Astrocyte (in vitro differentiated cells and primary cell): ENCODE measurements around the gene SH3BGRL. TPM values are rescaled to one million over a fixed set of nuclear protein-coding genes. Genes with fewer than 3 reads are reported as not detected.

Source experiments
- DNase-seq: peaks from one replicate; pipeline ENCODE4 v3.0.0-alpha.2; 2010; ENCODE audit warnings: low read depth
- FAIRE-seq: peaks from 2 replicates; lab custom pipeline; 2011; peaks lifted over from hg19 to GRCh38; lab: Jason Lieb, UNC
- H2AFZ ChIP-seq: 2 replicates; pipeline ENCODE4 v1.6.0; 2012; ENCODE audit warnings: low read depth, low read length, inconsistent platforms
- H3K27ac ChIP-seq: 2 replicates; pipeline ENCODE4 v1.5.1; 2011; ENCODE audit warnings: low read depth, low read length, inconsistent platforms
- H3K27me3 ChIP-seq: 2 replicates; pipeline ENCODE4 v1.6.0; 2011; ENCODE audit warnings: low read length, inconsistent platforms; ENCODE audit not compliant: insufficient read depth
- H3K36me3 ChIP-seq: 2 replicates; pipeline ENCODE4 v1.5.1; 2011; ENCODE audit warnings: low read length, inconsistent platforms; ENCODE audit not compliant: insufficient read depth
- H3K4me1 ChIP-seq: 2 replicates; pipeline ENCODE4 v1.5.1; 2011; ENCODE audit warnings: low read length, inconsistent platforms; ENCODE audit not compliant: insufficient read depth
- H3K4me2 ChIP-seq: 2 replicates; pipeline ENCODE4 v1.6.0; 2012; ENCODE audit warnings: low read length, inconsistent platforms
- H3K4me3 ChIP-seq: 2 replicates; pipeline ENCODE4 v1.5.1; 2011; ENCODE audit warnings: low read depth, mild to moderate bottlenecking, low read length, inconsistent platforms; ENCODE audit not compliant: insufficient read depth
- H3K79me2 ChIP-seq: 2 replicates; pipeline ENCODE4 v1.6.0; 2012; ENCODE audit warnings: mild to moderate bottlenecking, low read length, inconsistent platforms; ENCODE audit not compliant: insufficient read depth
- H3K9ac ChIP-seq: 2 replicates; pipeline ENCODE4 v1.6.0; 2012; ENCODE audit warnings: mild to moderate bottlenecking, low read length, inconsistent platforms
- H3K9me3 ChIP-seq: 2 replicates; pipeline ENCODE4 v1.5.1; 2012; ENCODE audit warnings: low read depth, mild to moderate bottlenecking, low read length, inconsistent platforms; ENCODE audit not compliant: insufficient read depth
- H4K20me1 ChIP-seq: 2 replicates; pipeline ENCODE4 v1.6.0; 2012; ENCODE audit warnings: low read length, inconsistent platforms; ENCODE audit not compliant: insufficient read depth
- H3K27ac Mint-ChIP-seq: one replicate; pipeline ENCODE4 v1.8.0; 2021; ENCODE audit warnings: mild to moderate bottlenecking, mixed read lengths; ENCODE audit not compliant: unreplicated experiment
- H3K27me3 Mint-ChIP-seq: one replicate; pipeline ENCODE4 v1.8.0; 2021; ENCODE audit warnings: low read depth, mixed read lengths; ENCODE audit not compliant: unreplicated experiment
- H3K36me3 Mint-ChIP-seq: one replicate; pipeline ENCODE4 v1.8.0; 2021; ENCODE audit warnings: low read depth, mixed read lengths; ENCODE audit not compliant: unreplicated experiment
- H3K4me1 Mint-ChIP-seq: one replicate; pipeline ENCODE4 v1.8.0; 2021; ENCODE audit warnings: low read depth, mixed read lengths; ENCODE audit not compliant: unreplicated experiment
- H3K4me3 Mint-ChIP-seq: one replicate; pipeline ENCODE4 v1.8.0; 2021; ENCODE audit warnings: mild to moderate bottlenecking, moderate library complexity, mixed read lengths; ENCODE audit not compliant: unreplicated experiment
- H3K9me3 Mint-ChIP-seq: one replicate; pipeline ENCODE4 v1.8.0; 2021; ENCODE audit warnings: mild to moderate bottlenecking, mixed read lengths; ENCODE audit not compliant: unreplicated experiment
- EZH2 ChIP-seq: IDR thresholded peaks from 2 replicates; pipeline ENCODE4 v1.6.1; 2012; ENCODE audit warnings: mild to moderate bottlenecking, low read length, inconsistent platforms; ENCODE audit not compliant: insufficient read depth
- total RNA-seq: library from RNA; stranded (reverse); gene quantifications from 2 replicates; pipeline ENCODE4 v1.2.1, GENCODE V29; 2021
- TF ChIP-seq, protein P1 (sequence below): IDR thresholded peaks from 2 replicates; pipeline ENCODE4 v1.5.1; 2011; ENCODE audit warnings: low read depth, mild to moderate bottlenecking, inconsistent platforms, low read length, moderate library complexity; ENCODE audit not compliant: insufficient read depth

The SH3BGRL gene
- total RNA-seq, 1 donor from 2014 or later = 132 TPM

- DNase-seq (no peak), FAIRE-seq (no peak)
- Histone ChIP-seq H3K27ac (no peak overlapping the region), H3K9ac (no peak overlapping the region), H3K27me3 (no peaks in the 10 kb centered on the region), H3K79me2 (no peaks in the 10 kb centered on the region), H3K4me2 (no peak overlapping the region), H3K4me3 (no peak overlapping the region), H4K20me1 (no peaks in the 10 kb centered on the region), H3K9me3 (no peaks in the 10 kb centered on the region), H2AFZ (no peak overlapping the region), H3K36me3 (no peaks in the 10 kb centered on the region), H3K4me1 (no peaks in the 10 kb centered on the region)
- Mint-ChIP-seq H3K27me3 (no peaks in the 10 kb centered on the region), H3K9me3 (peaks cover 2% of the 10 kb centered on the region), H3K4me3 (no peak overlapping the region), H3K36me3 (peaks cover 22% of the 10 kb centered on the region), H3K4me1 (no peaks in the 10 kb centered on the region), H3K27ac (no peak overlapping the region)
- TF ChIP-seq EZH2 = no peak
- TF ChIP-seq, protein P1, sequence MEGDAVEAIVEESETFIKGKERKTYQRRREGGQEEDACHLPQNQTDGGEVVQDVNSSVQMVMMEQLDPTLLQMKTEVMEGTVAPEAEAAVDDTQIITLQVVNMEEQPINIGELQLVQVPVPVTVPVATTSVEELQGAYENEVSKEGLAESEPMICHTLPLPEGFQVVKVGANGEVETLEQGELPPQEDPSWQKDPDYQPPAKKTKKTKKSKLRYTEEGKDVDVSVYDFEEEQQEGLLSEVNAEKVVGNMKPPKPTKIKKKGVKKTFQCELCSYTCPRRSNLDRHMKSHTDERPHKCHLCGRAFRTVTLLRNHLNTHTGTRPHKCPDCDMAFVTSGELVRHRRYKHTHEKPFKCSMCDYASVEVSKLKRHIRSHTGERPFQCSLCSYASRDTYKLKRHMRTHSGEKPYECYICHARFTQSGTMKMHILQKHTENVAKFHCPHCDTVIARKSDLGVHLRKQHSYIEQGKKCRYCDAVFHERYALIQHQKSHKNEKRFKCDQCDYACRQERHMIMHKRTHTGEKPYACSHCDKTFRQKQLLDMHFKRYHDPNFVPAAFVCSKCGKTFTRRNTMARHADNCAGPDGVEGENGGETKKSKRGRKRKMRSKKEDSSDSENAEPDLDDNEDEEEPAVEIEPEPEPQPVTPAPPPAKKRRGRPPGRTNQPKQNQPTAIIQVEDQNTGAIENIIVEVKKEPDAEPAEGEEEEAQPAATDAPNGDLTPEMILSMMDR = no peak
Measured at GRCh38 chrX:81286608-81287007, 84.7 kb downstream of the SH3BGRL start.

DNA sequence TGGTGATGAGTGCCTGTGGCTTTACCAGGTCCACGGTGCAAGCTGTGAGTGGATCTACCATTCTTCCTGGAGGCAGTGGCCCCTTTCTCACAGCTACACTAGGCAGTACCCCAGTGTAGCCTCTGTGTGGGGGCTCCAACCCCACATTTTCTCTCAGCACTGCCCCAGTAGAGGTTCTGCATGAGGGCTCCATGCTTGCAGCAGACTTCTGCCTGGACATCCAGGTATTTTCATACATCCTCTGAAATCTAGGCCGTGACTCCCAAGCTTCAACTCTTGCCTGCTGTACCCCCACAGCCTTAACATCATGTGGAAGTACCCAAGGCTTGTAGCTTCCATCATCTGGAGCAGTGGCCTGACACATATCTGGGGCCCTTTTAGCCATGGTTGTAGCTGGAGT, 90.1 kb downstream of the SH3BGRL start:
- no peaks in the 10 kb centered on the region for H3K27me3 ChIP-seq

GRCh38 chrX:81294101-81294500, 92.2 kb downstream of the SH3BGRL start:
- Mint-ChIP-seq H3K36me3 (peaks cover 36% of the 10 kb centered on the region), H3K4me1 (no peaks in the 10 kb centered on the region), H3K4me3 (no peak overlapping the region), H3K9me3 (peaks cover 15% of the 10 kb centered on the region), H3K27me3 (no peaks in the 10 kb centered on the region), H3K27ac (no peak overlapping the region)
- Histone ChIP-seq H4K20me1 (no peaks in the 10 kb centered on the region), H3K9ac (no peak overlapping the region), H3K36me3 (no peaks in the 10 kb centered on the region), H3K27me3 (no peaks in the 10 kb centered on the region), H3K4me2 (no peak overlapping the region), H3K9me3 (peaks cover 4% of the 10 kb centered on the region), H3K27ac (no peak overlapping the region), H3K79me2 (no peaks in the 10 kb centered on the region), H3K4me1 (no peaks in the 10 kb centered on the region), H3K4me3 (no peak overlapping the region), H2AFZ (no peak overlapping the region)
- no peak for TF ChIP-seq EZH2
- TF ChIP-seq, protein P1 = no peak
- no peak for DNase-seq
- FAIRE-seq = no peak

More for the DNA sequence above, 90.1 kb downstream of the SH3BGRL start:
- no peaks in the 10 kb centered on the region for H3K79me2 ChIP-seq
- H3K9me3 Mint-ChIP-seq = peaks cover 15% of the 10 kb centered on the region
- H3K36me3 ChIP-seq = no peaks in the 10 kb centered on the region
- H3K4me3 ChIP-seq = no peak overlapping the region
- no peak for FAIRE-seq
- H3K9me3 ChIP-seq = peaks cover 4% of the 10 kb centered on the region
- TF ChIP-seq EZH2 = no peak
- TF ChIP-seq, protein P1 = no peak
- no peaks in the 10 kb centered on the region for H3K27me3 Mint-ChIP-seq
- H2AFZ ChIP-seq = no peak overlapping the region
- no peak overlapping the region for H3K27ac ChIP-seq
- H3K4me2 ChIP-seq = no peak overlapping the region
- DNase-seq = no peak
- no peaks in the 10 kb centered on the region for H3K4me1 ChIP-seq
- peaks cover 38% of the 10 kb centered on the region for H3K36me3 Mint-ChIP-seq
- no peaks in the 10 kb centered on the region for H4K20me1 ChIP-seq
- no peaks in the 10 kb centered on the region for H3K4me1 Mint-ChIP-seq
- no peak overlapping the region for H3K9ac ChIP-seq
- H3K27ac Mint-ChIP-seq = no peak overlapping the region
- H3K4me3 Mint-ChIP-seq = no peak overlapping the region
